ENCODE measurements around the gene TMEM52.

The TMEM52 gene

DNA sequence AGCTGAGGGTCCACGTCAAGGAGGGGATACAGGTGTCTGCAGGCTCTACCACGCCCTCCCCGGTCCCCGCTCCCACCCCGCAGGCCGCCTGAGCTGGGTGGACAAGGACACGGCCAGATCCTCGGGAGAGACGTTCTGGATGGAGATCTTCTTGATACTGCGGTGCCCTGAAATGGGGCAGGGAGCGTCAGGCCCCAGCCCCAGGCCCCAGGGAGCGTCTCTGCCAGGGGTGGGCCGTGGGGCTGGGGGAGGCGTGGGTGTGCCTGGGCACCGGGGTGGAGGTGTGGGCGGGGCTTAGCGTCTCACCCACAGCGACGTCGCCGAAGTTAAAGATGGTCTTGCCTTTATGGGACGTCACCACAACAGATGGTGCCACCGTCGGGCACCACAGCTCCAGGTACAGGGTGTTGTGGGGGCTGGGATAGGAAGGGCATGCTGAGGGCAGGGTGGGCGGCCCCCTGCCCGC lies 7.3 kb upstream of the TMEM52 start:
- DNase-seq, result no peak

GRCh38 chr1:1925437-1926345 lies 6.6 kb upstream of the TMEM52 start:
- no peak for DNase-seq

GRCh38 chr1:1924849-1925248 lies 5.8 kb upstream of the TMEM52 start:
- no peak for DNase-seq

GRCh38 chr1:1924386-1924785 lies 5.3 kb upstream of the TMEM52 start:
- DNase-seq, result no peak

GRCh38 chr1:1922956-1923833 lies 4.1 kb upstream of the TMEM52 start:
- DNase-seq, result no peak

- DNase-seq, result no peak
Measured at GRCh38 chr1:1922702-1922955, 3.5 kb upstream of the TMEM52 start.

DNA sequence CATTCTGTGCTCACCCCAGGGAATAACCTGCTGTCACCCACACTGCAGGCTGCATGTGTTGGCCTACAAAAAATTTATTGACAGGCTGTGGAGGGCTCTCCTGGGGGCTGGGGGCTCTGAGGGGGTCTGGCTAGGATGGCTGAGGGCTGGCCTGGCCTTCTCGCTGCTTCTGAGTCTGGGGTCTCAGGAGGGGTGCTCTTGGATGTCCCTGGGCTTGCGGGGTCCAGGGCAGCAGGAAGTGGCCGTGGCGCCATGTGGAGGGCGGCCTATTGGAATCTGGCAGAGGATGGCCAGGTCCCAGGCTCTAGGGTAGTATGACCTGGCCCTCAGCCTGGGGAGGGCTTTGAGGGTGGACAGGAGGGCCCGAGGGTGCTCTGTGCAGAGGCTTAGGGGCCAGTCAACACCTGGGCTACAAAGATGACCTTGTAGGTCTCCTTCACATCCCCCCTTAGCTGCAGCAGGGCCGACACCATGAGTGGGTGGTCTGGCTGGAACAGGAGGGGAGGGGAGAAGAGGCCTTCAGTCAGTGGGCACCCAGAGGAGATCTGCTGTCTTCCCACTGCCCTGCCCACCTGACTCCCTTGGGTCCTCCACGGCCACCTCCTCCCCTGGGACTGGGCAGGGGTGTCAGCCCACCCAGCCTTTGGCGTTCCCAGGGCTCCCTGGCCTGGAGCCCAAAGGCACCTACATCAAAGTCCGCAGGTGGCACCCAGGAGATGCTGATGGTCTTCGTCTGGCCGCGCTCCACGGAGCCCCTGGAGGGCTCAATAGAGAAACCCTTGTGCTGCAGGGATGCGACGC lies 3.0 kb upstream of the TMEM52 start:
- no peak for DNase-seq

DNA sequence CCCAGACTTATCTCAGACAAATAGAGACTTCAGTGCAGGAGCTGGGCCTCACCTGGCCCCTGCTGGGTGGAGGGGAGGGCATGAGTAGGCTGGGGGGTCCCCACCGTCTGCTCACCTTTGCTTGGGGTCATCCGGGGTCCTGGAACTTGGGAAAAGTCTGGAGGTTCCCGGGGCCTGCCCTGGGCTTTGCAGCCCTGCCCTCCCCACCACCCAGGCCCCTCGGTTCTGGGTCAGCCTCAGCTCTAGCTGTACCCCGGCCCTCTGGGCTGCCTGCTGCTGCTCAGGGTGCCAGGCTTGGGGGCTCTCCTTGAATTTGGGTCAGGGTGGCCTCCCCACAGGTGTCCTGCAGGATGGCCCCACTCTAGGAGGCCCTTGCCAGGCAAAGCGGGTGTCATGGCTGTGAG lies 2.4 kb upstream of the TMEM52 start:
- no peak for DNase-seq

GRCh38 chr1:1920608-1921458 lies 1.8 kb upstream of the TMEM52 start:
- no peak for DNase-seq

DNA sequence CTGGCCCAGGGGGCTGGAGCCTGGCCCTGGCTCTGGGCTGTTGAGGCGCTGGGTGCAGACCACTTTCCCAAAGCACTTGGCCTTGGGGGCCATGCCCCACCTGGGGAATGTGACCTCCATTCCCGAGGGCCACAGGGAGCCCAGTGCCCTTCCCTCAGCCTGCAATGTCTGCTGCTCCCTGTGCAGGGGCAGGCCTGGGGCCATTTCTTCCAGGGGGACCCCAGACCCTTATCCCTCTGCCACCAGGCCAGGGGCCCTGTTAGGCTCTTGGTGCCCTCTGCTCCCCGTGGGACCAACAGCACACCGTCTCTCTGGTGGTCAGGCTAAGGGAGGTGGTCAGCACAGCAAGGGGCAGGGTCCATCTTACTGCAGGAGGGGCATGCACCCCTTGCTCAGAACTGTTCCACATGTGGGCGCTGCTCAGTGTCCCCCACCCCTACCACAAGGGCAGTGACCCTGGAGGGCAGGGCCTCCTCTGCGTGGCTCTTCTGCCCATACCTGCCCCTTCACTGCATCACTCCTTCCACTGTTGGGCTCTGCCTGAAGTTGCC lies 1.1 kb upstream of the TMEM52 start:
- no peak for DNase-seq

GRCh38 chr1:1919304-1920056 lies 401 bp upstream of the TMEM52 start:
- DNase-seq, result peak; percentile 70

- DNase-seq, result no peak
Measured at GRCh38 chr1:1917995-1918900, 831 bp downstream of the TMEM52 start.

DNA sequence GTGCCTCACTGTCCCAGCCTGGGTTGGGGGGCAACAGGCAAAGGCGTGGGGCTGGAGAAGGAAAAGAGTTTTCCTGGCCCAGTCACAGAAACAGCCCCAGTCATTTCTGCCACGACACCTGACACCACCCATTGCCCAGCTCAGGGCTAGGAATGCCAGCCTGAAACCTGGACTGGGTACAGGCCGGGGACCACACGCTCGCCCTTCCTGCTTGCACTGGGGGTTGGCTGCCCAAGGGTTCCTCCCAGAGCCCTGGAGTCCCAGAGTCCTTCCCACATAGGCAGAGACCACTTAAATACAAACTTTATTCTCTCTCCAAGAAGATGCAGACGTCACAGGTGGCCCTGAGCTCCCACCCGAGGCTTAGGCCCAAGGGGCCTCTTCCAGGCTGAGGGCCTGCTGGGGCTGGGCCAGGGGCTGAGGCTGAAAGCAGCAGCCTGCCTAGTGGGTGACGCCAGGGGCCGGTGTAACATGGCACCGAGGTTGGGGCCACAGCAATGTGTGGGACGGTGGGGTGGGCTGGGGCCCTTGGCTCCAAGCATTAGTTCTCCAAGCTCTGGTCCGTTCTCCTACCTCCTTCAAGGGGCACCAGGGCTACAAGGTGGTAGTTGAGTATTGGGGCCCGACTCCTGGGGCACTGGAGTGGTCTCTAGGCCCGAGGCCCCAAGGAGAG lies 1.6 kb downstream of the TMEM52 start:
- DNase-seq, result no peak

- no peak for DNase-seq
Measured at GRCh38 chr1:1916851-1917251, 2.2 kb downstream of the TMEM52 start.

DNA sequence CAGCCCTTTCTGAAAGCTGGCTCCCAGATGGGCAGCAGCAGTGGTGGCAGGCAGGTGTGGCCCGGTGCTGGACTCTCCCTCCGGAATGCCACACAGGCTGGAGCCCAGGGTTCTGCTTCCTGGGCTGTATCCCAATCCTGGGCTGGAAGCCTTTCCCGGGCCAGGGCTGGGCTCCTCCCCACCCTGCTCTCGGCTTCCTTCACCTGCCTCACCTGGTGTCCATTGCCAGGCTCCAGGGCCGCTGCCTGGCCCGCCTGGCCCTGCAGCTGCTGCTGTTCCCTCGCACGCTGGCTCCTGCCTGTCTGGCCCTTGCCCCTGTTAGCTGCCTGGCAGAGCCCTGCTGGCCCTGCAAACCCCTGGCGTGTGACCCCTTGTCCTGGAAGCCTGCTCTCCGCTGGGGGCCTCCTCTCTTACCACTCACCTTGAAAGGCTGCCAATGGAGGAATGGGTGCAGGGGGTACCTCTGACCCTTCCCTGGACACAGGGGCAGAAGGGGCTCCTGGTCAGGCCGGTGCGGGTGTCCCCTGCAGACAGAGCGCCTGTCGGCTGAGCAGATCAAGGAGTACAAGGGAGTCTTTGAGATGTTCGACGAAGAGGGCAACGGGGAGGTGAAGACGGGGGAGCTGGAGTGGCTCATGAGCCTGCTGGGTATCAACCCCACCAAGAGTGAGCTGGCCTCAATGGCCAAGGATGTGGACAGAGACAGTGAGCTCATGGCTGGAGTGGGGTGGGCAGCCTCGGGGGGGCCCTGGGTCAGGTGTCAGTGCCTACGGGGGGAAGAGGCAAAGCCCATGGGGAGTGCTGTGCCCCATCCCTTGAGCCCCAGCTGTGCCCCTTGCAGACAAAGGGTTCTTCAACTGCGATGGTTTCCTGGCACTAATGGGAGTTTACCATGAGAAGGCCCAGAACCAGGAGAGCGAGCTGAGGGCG lies 2.9 kb downstream of the TMEM52 start:
- DNase-seq, result no peak

DNA sequence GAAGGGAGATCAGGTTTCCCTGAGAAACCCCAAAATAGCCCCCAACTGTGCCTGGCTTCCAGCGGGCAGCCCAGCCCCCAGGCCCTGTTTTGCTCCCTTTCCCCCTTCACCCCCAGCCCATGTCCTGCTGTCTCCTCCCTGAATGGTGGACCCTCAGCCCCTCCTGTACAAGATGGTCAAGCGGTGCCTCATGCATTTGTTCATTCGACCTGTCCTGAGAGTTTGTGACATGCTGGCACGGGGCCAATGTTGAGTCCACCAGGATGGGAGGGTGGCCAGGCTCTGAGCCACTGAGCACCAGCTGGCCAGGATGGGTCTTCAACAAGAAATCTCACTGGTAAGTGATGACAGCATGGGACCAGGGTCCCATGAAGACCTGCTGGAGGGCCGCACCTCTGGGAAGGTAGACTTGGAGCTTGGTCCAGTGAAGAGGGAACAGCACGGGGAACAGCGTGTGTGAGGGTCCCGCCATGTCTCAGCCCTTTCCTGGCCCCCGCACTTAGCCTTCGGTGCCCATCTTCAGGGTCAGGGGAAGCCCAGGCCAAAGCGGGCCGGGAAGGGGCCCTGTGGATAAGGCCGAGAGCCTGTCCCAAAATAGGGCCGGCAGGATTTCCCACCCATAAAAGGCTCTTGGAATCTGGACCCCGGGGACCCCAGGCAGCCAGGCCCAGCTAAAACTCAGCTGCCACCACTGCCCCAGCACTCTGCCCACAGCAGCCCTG lies 3.9 kb downstream of the TMEM52 start, which contains the start of gene CALML6:
CALML6 (plus strand) TSS at position 290 of the 722 bp plus-strand sequence; CDS start at position 311, 21 bp downstream.
- no peak for DNase-seq

Measured in NCI-H1417 treated with DMSO at 0.1 percent for 48 hours (cell line).